ENCODE measurements around the gene SMYD2. TPM values are rescaled to one million over a fixed set of nuclear protein-coding genes. Genes with fewer than 3 reads are reported as not detected.

SMYD2 gene
- 10 to 100 TPM; 43.4 to 49.9 TPM for total RNA-seq

GRCh38 chr1:214281021-214281719, at the start of gene SMYD2:
Gene SMYD2 (plus strand): TSS chr1:214281159. CDS start chr1:214281255, 96 bp downstream.

Measured in activated naive CD4-positive, alpha-beta T cell treated with anti-CD3 and anti-CD28 coated beads, Interleukin-2, amount 10 ng/mL, durations not matched to agents 5 hours and 36 hours (primary cell).